Kasumi-1 (cell line): Measurements from ENCODE around the gene PDCD2L.
"Not testable (repeated sequence)": the region's sequence is repeated elsewhere in the genome, so short reads cannot be mapped to it uniquely, and the experiment has no call there.

Source experiments
- DNase-seq, 2 experiments: peaks; one replicate each; lab custom pipeline; 2025; lab: John Stamatoyannopoulos, UW

Gene PDCD2L

GRCh38 chr19:34418300-34418699 is 14.1 kb downstream of the PDCD2L start:
- no peak for DNase-seq

- DNase-seq: no peak
These were observed 22.0 kb downstream of the PDCD2L start for GRCh38 chr19:34426096-34426661.

- DNase-seq: peak; percentile 25 to 27
These were observed 24.5 kb downstream of the PDCD2L start for GRCh38 chr19:34428549-34429285.

- no peak for DNase-seq
These were observed 25.4 kb downstream of the PDCD2L start for GRCh38 chr19:34429553-34429952.

GRCh38 chr19:34430738-34431625 is 26.8 kb downstream of the PDCD2L start:
- DNase-seq: peak; percentile 87

- no peak for DNase-seq
These were observed 27.6 kb downstream of the PDCD2L start for GRCh38 chr19:34431681-34432402.

GRCh38 chr19:34432797-34433196 is 28.6 kb downstream of the PDCD2L start:
- no peak for DNase-seq

- DNase-seq: no peak
These were observed 32.5 kb downstream of the PDCD2L start for GRCh38 chr19:34436716-34437115.

- no peak for DNase-seq
These were observed 44.0 kb downstream of the PDCD2L start for GRCh38 chr19:34448191-34448590.

GRCh38 chr19:34452723-34453122 is 48.5 kb downstream of the PDCD2L start:
- no peak for DNase-seq

GRCh38 chr19:34454091-34454490 is 49.9 kb downstream of the PDCD2L start:
- DNase-seq: no peak

- no peak for DNase-seq
These were observed 50.5 kb downstream of the PDCD2L start for GRCh38 chr19:34454685-34455084.

GRCh38 chr19:34455783-34456480 is 51.7 kb downstream of the PDCD2L start:
- not testable (repeated sequence) for DNase-seq

- no peak for DNase-seq
These were observed 53.2 kb downstream of the PDCD2L start for GRCh38 chr19:34457446-34457845.

- DNase-seq: no peak
These were observed 54.5 kb downstream of the PDCD2L start for GRCh38 chr19:34458677-34459076.

- DNase-seq: no peak
These were observed 55.4 kb downstream of the PDCD2L start for GRCh38 chr19:34459614-34460013.

GRCh38 chr19:34461375-34462100 is 57.3 kb downstream of the PDCD2L start:
- DNase-seq: no peak

GRCh38 chr19:34464785-34465184 is 60.6 kb downstream of the PDCD2L start:
- DNase-seq: not testable (repeated sequence)

GRCh38 chr19:34468409-34468808 is 64.2 kb downstream of the PDCD2L start:
- no peak for DNase-seq

GRCh38 chr19:34469026-34469425 is 64.8 kb downstream of the PDCD2L start:
- not testable (repeated sequence) for DNase-seq
